Measurements from ENCODE around the gene GKN1. TPM values are rescaled to one million over a fixed set of nuclear protein-coding genes. Genes with fewer than 3 reads are reported as not detected.
"Not testable (repeated sequence)": the region's sequence is repeated elsewhere in the genome, so short reads cannot be mapped to it uniquely, and the experiment has no call there.

Gene GKN1
- total RNA-seq, 1 donor from 2014 or later: 1.9 TPM

GRCh38 chr2:68943581-68944568, 30.6 kb upstream of the GKN1 start:
- H3K4me1 ChIP-seq: peaks cover 0 to 3% of the 10 kb centered on the region in 2 donors
- H3K4me3 ChIP-seq: no peak overlapping the region
- intact Hi-C loops (cut with DNase I): loop anchor here (1.0 to 10.0 kb wide), 5 partner anchors 68 to 768 kb away; partner anchors contain the start of gene ANTXR1
- no peaks in the 10 kb centered on the region for H3K9me3 ChIP-seq
- TF ChIP-seq CTCF (IDR thresholded peaks at IDR 0.05): peak; percentile 72 to 86 (median 83)
- H3K27ac ChIP-seq: peak overlapping the region in 1 of 2 donors; percentile 13
- no peaks in the 10 kb centered on the region for H3K36me3 ChIP-seq
- DNase-seq (ENCODE audit: low spot score in 2 of 2): peak in 1 of 2 donors; percentile 80
- H3K27me3 ChIP-seq: no peaks in the 10 kb centered on the region

- intact Hi-C loops (cut with DNase I): loop anchor here (10.0 kb wide), 2 partner anchors 149 to 229 kb away; no protein-coding TSS in a partner anchor
Observed at GRCh38 chr2:68946117-68946516, 28.3 kb upstream of the GKN1 start.

GRCh38 chr2:68948710-68949109, 25.7 kb upstream of the GKN1 start:
- H3K27ac ChIP-seq: no peak overlapping the region
- no peaks in the 10 kb centered on the region for H3K27me3 ChIP-seq
- DNase-seq (ENCODE audit: low spot score in 2 of 2): no peak
- no peaks in the 10 kb centered on the region for H3K4me1 ChIP-seq
- no peaks in the 10 kb centered on the region for H3K36me3 ChIP-seq
- TF ChIP-seq CTCF (IDR thresholded peaks at IDR 0.05): no peak
- intact Hi-C loops (cut with DNase I): loop anchor here (10.0 kb wide), 2 partner anchors 146 to 226 kb away; no protein-coding TSS in a partner anchor
- no peaks in the 10 kb centered on the region for H3K9me3 ChIP-seq
- no peak overlapping the region for H3K4me3 ChIP-seq

More at GRCh38 chr2:68946117-68946516, 28.3 kb upstream of the GKN1 start:
- no peaks in the 10 kb centered on the region for H3K27me3 ChIP-seq
- no peak overlapping the region for H3K27ac ChIP-seq
- TF ChIP-seq CTCF (IDR thresholded peaks at IDR 0.05): no peak
- peaks cover 0 to 3% of the 10 kb centered on the region in 2 donors for H3K4me1 ChIP-seq
- H3K4me3 ChIP-seq: no peak overlapping the region
- no peaks in the 10 kb centered on the region for H3K36me3 ChIP-seq
- no peaks in the 10 kb centered on the region for H3K9me3 ChIP-seq
- DNase-seq (ENCODE audit: low spot score in 2 of 2): no peak

GRCh38 chr2:68951899-68952298, 22.5 kb upstream of the GKN1 start:
- Histone ChIP-seq H3K4me1 (no peaks in the 10 kb centered on the region), H3K27me3 (no peaks in the 10 kb centered on the region), H3K36me3 (no peaks in the 10 kb centered on the region), H3K27ac (no peak overlapping the region), H3K9me3 (no peaks in the 10 kb centered on the region), H3K4me3 (no peak overlapping the region)
- intact Hi-C loops (cut with DNase I): no loop called here
- no peak for DNase-seq (ENCODE audit: low spot score in 2 of 2)
- no peak for TF ChIP-seq CTCF (IDR thresholded peaks at IDR 0.05)

GRCh38 chr2:68952887-68953521, 21.4 kb upstream of the GKN1 start, which contains the start of gene GKN2:
Gene GKN2 (minus strand): TSS chr2:68952893. CDS start chr2:68952861, 32 bp downstream.
- no peaks in the 10 kb centered on the region for H3K27me3 ChIP-seq
- DNase-seq (ENCODE audit: low spot score in 2 of 2): no peak
- no peaks in the 10 kb centered on the region for H3K4me1 ChIP-seq
- no peaks in the 10 kb centered on the region for H3K9me3 ChIP-seq
- no peak within 1 kb of the TSS for H3K27ac ChIP-seq
- intact Hi-C loops (cut with DNase I): no loop called here
- H3K36me3 ChIP-seq: no peaks in the 10 kb centered on the region
- TF ChIP-seq CTCF (IDR thresholded peaks at IDR 0.05): no peak
- H3K4me3 ChIP-seq: no peak within 1 kb of the TSS

GRCh38 chr2:68955432-68955831, 19.0 kb upstream of the GKN1 start:
- H3K4me3 ChIP-seq; H3K4me1 ChIP-seq; intact Hi-C loops (cut with DNase I); H3K9me3 ChIP-seq; H3K36me3 ChIP-seq; H3K27ac ChIP-seq; DNase-seq (ENCODE audit: low spot score in 2 of 2); H3K27me3 ChIP-seq: not testable (repeated sequence)

Data from ascending aorta (tissue), 2 donors.